Adrenal gland (tissue), 5 donors: ENCODE measurements around the gene FRMPD3.

Source experiments
- CTCF ChIP-seq, 6 experiments: fragments of 450-650 bp in 4 of 6; fragments of 200-600 bp in 2 of 6; sonication (generic) in 1 of 6; IDR thresholded peaks; 1 replicate in 5 of 6; 2 replicates in 1 of 6; pipeline versions ENCODE4 v1.5.1 to v1.8.0; 2016 to 2021; ENCODE audit warnings: antibody characterized with exemption in 6 of 6, mild to moderate bottlenecking in 2 of 6, moderate library complexity in 1 of 6
- POLR2A ChIP-seq, 2 donors: fragments of 450-650 bp; IDR thresholded peaks; one replicate each; pipeline ENCODE4 v1.6.1; 2017; ENCODE audit warnings: antibody characterized with exemption in 2 of 2, mild to moderate bottlenecking in 2 of 2, moderate library complexity in 1 of 2
- donor health status: DM: no; HTN: no; CAD: no.

GRCh38 chrX:107440187-107440586 lies 9.3 kb upstream of the FRMPD3 start:
- TF ChIP-seq CTCF (IDR thresholded peaks at IDR 0.05) (no peak), POLR2A (IDR thresholded peaks at IDR 0.05) (no peak)
